Trophoblast cell (in vitro differentiated cells and primary cell): ENCODE data around the gene TAMM41.

ENCODE experiments used
- DNase-seq, 2 donors: peaks; one replicate each; pipeline ENCODE4 v3.0.0-alpha.2; 2016
- H2AFZ ChIP-seq: 2 replicates; pipeline ENCODE4 v1.6.1; 2013; ENCODE audit warnings: low read length, moderate library complexity, mild to moderate bottlenecking; ENCODE audit not compliant: insufficient read depth, poor library complexity
- H2AK5ac ChIP-seq: 2 replicates; pipeline ENCODE4 v1.6.1; 2013; ENCODE audit warnings: mild to moderate bottlenecking, low read length
- H2BK120ac ChIP-seq: 2 replicates; pipeline ENCODE4 v1.6.1; 2013; ENCODE audit warnings: low read length, mild to moderate bottlenecking, moderate library complexity; ENCODE audit not compliant: insufficient read depth, poor library complexity
- H2BK12ac ChIP-seq: 2 replicates; pipeline ENCODE4 v1.6.1; 2013; ENCODE audit warnings: mild to moderate bottlenecking, low read length, moderate library complexity
- H2BK5ac ChIP-seq: 2 replicates; pipeline ENCODE4 v1.6.1; 2013; ENCODE audit warnings: low read length, low read depth, moderate library complexity, mild to moderate bottlenecking; ENCODE audit not compliant: poor library complexity
- H3K14ac ChIP-seq: 2 replicates; pipeline ENCODE4 v1.6.1; 2013; ENCODE audit warnings: mild to moderate bottlenecking, low read length
- H3K18ac ChIP-seq: 2 replicates; pipeline ENCODE4 v1.6.1; 2013; ENCODE audit warnings: mild to moderate bottlenecking, low read length
- H3K23ac ChIP-seq: 2 replicates; pipeline ENCODE4 v1.6.1; 2013; ENCODE audit warnings: low read length
- H3K27ac ChIP-seq: 2 replicates; pipeline ENCODE4 v1.5.1; 2013; ENCODE audit warnings: low read depth, mild to moderate bottlenecking, inconsistent platforms, low read length, moderate library complexity
- H3K27me3 ChIP-seq: 2 replicates; pipeline ENCODE4 v1.6.1; 2013; ENCODE audit warnings: inconsistent platforms, mild to moderate bottlenecking, low read length, moderate library complexity; ENCODE audit not compliant: insufficient read depth
- H3K36me3 ChIP-seq, 2 experiments: 1 replicate in 1 of 2; 2 replicates in 1 of 2; pipeline ENCODE4 v1.6.1; 2013; ENCODE audit warnings: low read length in 2 of 2, mild to moderate bottlenecking in 2 of 2, moderate library complexity in 1 of 2; ENCODE audit not compliant: insufficient read depth in 2 of 2, control insufficient read depth in 1 of 2
- H3K4ac ChIP-seq: 2 replicates; pipeline ENCODE4 v1.6.1; 2013; ENCODE audit warnings: low read depth, mild to moderate bottlenecking, low read length, moderate library complexity
- H3K4me1 ChIP-seq, 2 experiments: 1 replicate in 1 of 2; 2 replicates in 1 of 2; pipeline ENCODE4 v1.6.1; 2013; ENCODE audit warnings: low read length in 2 of 2, mild to moderate bottlenecking in 2 of 2, moderate library complexity in 1 of 2; ENCODE audit not compliant: insufficient read depth in 2 of 2, control insufficient read depth in 1 of 2
- H3K4me2 ChIP-seq: 2 replicates; pipeline ENCODE4 v1.6.1; 2013; ENCODE audit warnings: inconsistent platforms, mild to moderate bottlenecking, low read length, moderate library complexity
- H3K4me3 ChIP-seq: 2 replicates; pipeline ENCODE4 v1.5.1; 2013; ENCODE audit warnings: mild to moderate bottlenecking, low read depth, low read length, inconsistent platforms
- H3K79me1 ChIP-seq: one replicate; pipeline ENCODE4 v1.6.1; 2013; ENCODE audit warnings: low read length
- H3K79me2 ChIP-seq: 2 replicates; pipeline ENCODE4 v1.6.1; 2013; ENCODE audit warnings: low read length, mild to moderate bottlenecking; ENCODE audit not compliant: control insufficient read depth, insufficient read depth, poor library complexity
- H3K9ac ChIP-seq: 2 replicates; pipeline ENCODE4 v1.6.1; 2013; ENCODE audit warnings: mild to moderate bottlenecking, low read length
- H3K9me3 ChIP-seq: 2 replicates; pipeline ENCODE4 v1.6.1; 2013; ENCODE audit warnings: low read depth, mild to moderate bottlenecking, control low read depth, inconsistent platforms, low read length; ENCODE audit not compliant: insufficient read depth
- H4K12ac ChIP-seq: 2 replicates; pipeline ENCODE4 v1.6.1; 2013; ENCODE audit warnings: low read depth, mild to moderate bottlenecking, low read length, moderate library complexity
- H4K8ac ChIP-seq: 2 replicates; pipeline ENCODE4 v1.6.1; 2013; ENCODE audit warnings: low read depth, mild to moderate bottlenecking, low read length, moderate library complexity
- H4K91ac ChIP-seq: one replicate; pipeline ENCODE4 v1.6.1; 2013; ENCODE audit warnings: low read depth, mild to moderate bottlenecking, low read length, moderate library complexity
- WGBS: extraction: QIAGEN DNeasy Blood & Tissue Kit; methylation state at CpG from one replicate; pipeline ENCODE4 v1.1.7; 2013; ENCODE audit warnings: missing lambda C conversion rate; ENCODE audit not compliant: insufficient read length, insufficient coverage; ENCODE audit errors: extremely low coverage; 5-methylcytosine and 5-hydroxymethylcytosine counted together

Gene TAMM41

GRCh38 chr3:11815111-11815510, 31.6 kb downstream of the TAMM41 start:
- WGBS, result no CpG with 5 or more reads among the region's 4 CpGs
- Histone ChIP-seq H3K4me3 (no peak overlapping the region), H4K91ac (no peak overlapping the region), H3K23ac (no peak overlapping the region), H3K4me1 (no peaks in the 10 kb centered on the region), H3K4ac (no peak overlapping the region), H3K27ac (no peak overlapping the region), H4K8ac (no peak overlapping the region), H3K9me3 (no peaks in the 10 kb centered on the region), H2AFZ (no peak overlapping the region), H2BK120ac (no peak overlapping the region), H2BK12ac (no peak overlapping the region), H4K12ac (no peak overlapping the region), H3K14ac (no peak overlapping the region), H3K79me1 (no peaks in the 10 kb centered on the region), H2AK5ac (no peak overlapping the region), H3K18ac (no peak overlapping the region), H3K4me2 (no peak overlapping the region), H3K36me3 (peaks cover 12 to 14% of the 10 kb centered on the region in 2 experiments), H3K27me3 (no peaks in the 10 kb centered on the region), H3K79me2 (no peaks in the 10 kb centered on the region), H2BK5ac (no peak overlapping the region), H3K9ac (no peak overlapping the region)
- no peak for DNase-seq

- H3K27me3 ChIP-seq, result no peaks in the 10 kb centered on the region
- no peak overlapping the region for H3K4me3 ChIP-seq
- no peaks in the 10 kb centered on the region for H3K9me3 ChIP-seq
- H3K18ac ChIP-seq, result no peak overlapping the region
- H2AK5ac ChIP-seq, result no peak overlapping the region
- H2BK5ac ChIP-seq, result no peak overlapping the region
- no peak overlapping the region for H3K27ac ChIP-seq
- no peak overlapping the region for H3K14ac ChIP-seq
- no peak overlapping the region for H3K9ac ChIP-seq
- H4K91ac ChIP-seq, result no peak overlapping the region
- DNase-seq, result no peak
- no peak overlapping the region for H3K4ac ChIP-seq
- peaks cover 12 to 14% of the 10 kb centered on the region in 2 experiments for H3K36me3 ChIP-seq
- no peak overlapping the region for H4K8ac ChIP-seq
- H3K79me2 ChIP-seq, result no peaks in the 10 kb centered on the region
- no peak overlapping the region for H4K12ac ChIP-seq
- WGBS, result no CpG with 5 or more reads among the region's 6 CpGs
- H2BK120ac ChIP-seq, result no peak overlapping the region
- no peaks in the 10 kb centered on the region for H3K4me1 ChIP-seq
- no peak overlapping the region for H3K4me2 ChIP-seq
- no peak overlapping the region for H2AFZ ChIP-seq
- no peak overlapping the region for H3K23ac ChIP-seq
- H2BK12ac ChIP-seq, result no peak overlapping the region
- H3K79me1 ChIP-seq, result no peaks in the 10 kb centered on the region
Observed at GRCh38 chr3:11814663-11815062, 32.0 kb downstream of the TAMM41 start.

GRCh38 chr3:11810276-11810675, 36.4 kb downstream of the TAMM41 start:
- no peaks in the 10 kb centered on the region for H3K79me2 ChIP-seq
- H3K23ac ChIP-seq, result no peak overlapping the region
- H4K91ac ChIP-seq, result no peak overlapping the region
- no peaks in the 10 kb centered on the region for H3K4me1 ChIP-seq
- no peak overlapping the region for H2BK5ac ChIP-seq
- H3K14ac ChIP-seq, result no peak overlapping the region
- H3K9me3 ChIP-seq, result no peaks in the 10 kb centered on the region
- no peaks in the 10 kb centered on the region for H3K27me3 ChIP-seq
- WGBS, result no CpG with 5 or more reads among the region's 3 CpGs
- no peak overlapping the region for H3K9ac ChIP-seq
- H4K12ac ChIP-seq, result no peak overlapping the region
- no peak overlapping the region for H3K18ac ChIP-seq
- H2BK12ac ChIP-seq, result no peak overlapping the region
- H2AFZ ChIP-seq, result no peak overlapping the region
- H2BK120ac ChIP-seq, result no peak overlapping the region
- no peak for DNase-seq
- no peak overlapping the region for H2AK5ac ChIP-seq
- H3K27ac ChIP-seq, result no peak overlapping the region
- no peak overlapping the region for H3K4me3 ChIP-seq
- no peak overlapping the region for H3K4me2 ChIP-seq
- no peaks in the 10 kb centered on the region for H3K79me1 ChIP-seq
- peaks cover 17 to 24% of the 10 kb centered on the region in 2 experiments for H3K36me3 ChIP-seq
- H4K8ac ChIP-seq, result no peak overlapping the region
- H3K4ac ChIP-seq, result no peak overlapping the region

- no peak overlapping the region for H3K4ac ChIP-seq
- no peaks in the 10 kb centered on the region for H3K4me1 ChIP-seq
- H2BK12ac ChIP-seq, result no peak overlapping the region
- no peak overlapping the region for H3K9ac ChIP-seq
- no peak overlapping the region for H2AFZ ChIP-seq
- H3K18ac ChIP-seq, result no peak overlapping the region
- H2AK5ac ChIP-seq, result no peak overlapping the region
- H3K36me3 ChIP-seq, result peaks cover 12 to 16% of the 10 kb centered on the region in 2 experiments
- H3K79me1 ChIP-seq, result no peaks in the 10 kb centered on the region
- no peaks in the 10 kb centered on the region for H3K79me2 ChIP-seq
- no peak overlapping the region for H3K23ac ChIP-seq
- no peak overlapping the region for H2BK5ac ChIP-seq
- no peak overlapping the region for H4K8ac ChIP-seq
- H3K27ac ChIP-seq, result no peak overlapping the region
- no peak overlapping the region for H4K12ac ChIP-seq
- H3K9me3 ChIP-seq, result no peaks in the 10 kb centered on the region
- no peak overlapping the region for H4K91ac ChIP-seq
- H3K14ac ChIP-seq, result no peak overlapping the region
- no peaks in the 10 kb centered on the region for H3K27me3 ChIP-seq
- no CpG with 5 or more reads among the region's 9 CpGs for WGBS
- peak; percentile 36 to 86 for DNase-seq
- no peak overlapping the region for H2BK120ac ChIP-seq
- H3K4me2 ChIP-seq, result no peak overlapping the region
- no peak overlapping the region for H3K4me3 ChIP-seq
Observed at GRCh38 chr3:11808231-11808630, 38.5 kb downstream of the TAMM41 start.
